HG03095 (cell line): ENCODE measurements around the gene SPDYE17.
"Not testable (repeated sequence)": the region's sequence is repeated elsewhere in the genome, so short reads cannot be mapped to it uniquely, and the experiment has no call there.

Experiments used
- ATAC-seq: cut with Tn5 transposase; IDR thresholded peaks from one replicate; pipeline ENCODE4 v1.9.1; 2021; ENCODE audit warnings: moderate library complexity; ENCODE audit not compliant: unreplicated experiment

Gene SPDYE17, protein sequence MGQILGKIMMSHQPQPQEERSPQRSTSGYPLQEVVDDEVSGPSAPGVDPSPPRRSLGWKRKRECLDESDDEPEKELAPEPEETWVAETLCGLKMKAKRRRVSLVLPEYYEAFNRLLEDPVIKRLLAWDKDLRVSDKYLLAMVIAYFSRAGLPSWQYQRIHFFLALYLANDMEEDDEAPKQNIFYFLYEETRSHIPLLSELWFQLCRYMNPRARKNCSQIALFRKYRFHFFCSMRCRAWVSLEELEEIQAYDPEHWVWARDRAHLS

DNA sequence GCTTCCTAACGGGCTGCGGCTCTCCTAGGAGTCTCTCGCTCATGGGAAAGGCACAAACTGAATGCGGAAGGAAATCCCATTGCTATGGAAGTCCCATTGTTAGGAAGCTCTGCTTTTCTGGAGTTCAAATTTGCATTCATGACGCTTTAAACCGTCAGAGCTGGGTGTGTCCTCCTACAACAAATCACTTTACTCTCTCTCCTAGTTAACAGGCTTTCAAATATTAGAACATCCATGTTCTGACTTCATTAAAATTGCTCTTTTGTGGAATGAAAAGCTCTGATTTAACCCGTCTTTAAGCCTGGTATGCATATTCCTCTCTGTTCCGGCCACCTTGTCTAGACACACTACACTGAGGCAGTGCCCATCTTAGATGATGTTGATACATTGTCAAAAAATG lies at the start of gene SPDYE17:
Gene SPDYE17 (minus strand): TSS at position 101 of the 400 bp plus-strand sequence. CDS start 1,791 bp downstream, outside the sequence.
- ATAC-seq: not testable (repeated sequence)

DNA sequence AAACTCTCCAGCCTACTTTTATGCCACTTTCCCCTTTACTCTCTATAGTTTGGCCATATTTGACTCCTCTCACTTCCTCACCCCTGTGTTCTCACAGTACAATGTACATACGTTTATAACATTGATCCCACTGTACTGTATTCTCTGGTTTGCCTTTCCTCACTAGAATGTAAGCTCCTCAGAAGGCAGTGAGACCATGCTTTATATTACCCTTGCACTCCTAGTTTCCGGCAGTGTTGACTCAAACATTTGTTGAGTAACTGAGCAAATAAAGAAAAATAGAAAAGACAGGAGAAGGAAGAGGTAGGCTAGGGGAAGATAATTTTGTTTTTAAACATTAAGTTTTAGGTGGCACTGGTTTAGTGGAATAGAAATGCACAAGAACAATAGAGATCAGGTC lies 48.1 kb upstream of the SPDYE17 start:
- ATAC-seq: not testable (repeated sequence)

DNA sequence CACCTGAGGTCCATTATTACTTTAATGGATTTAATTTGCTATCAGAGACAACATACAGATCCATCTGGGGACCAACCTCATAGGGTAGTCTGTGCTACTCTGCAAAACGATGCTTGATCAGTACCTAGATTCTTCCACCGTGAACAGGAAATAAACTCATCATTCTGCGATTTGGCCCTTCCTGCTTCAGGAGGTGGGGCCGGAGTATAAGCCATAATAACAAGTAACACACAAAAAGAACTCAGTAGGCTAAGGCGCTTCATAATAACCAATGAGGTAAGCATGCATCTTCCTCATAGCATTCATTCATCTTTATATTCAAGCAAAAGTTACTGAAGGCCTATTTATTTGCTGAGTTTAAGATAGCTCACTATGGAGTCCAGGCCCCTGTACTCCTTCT lies 47.5 kb upstream of the SPDYE17 start:
- ATAC-seq: not testable (repeated sequence)

- not testable (repeated sequence) for ATAC-seq
Measured at GRCh38 chr7:77079112-77079511, 47.0 kb upstream of the SPDYE17 start.

DNA sequence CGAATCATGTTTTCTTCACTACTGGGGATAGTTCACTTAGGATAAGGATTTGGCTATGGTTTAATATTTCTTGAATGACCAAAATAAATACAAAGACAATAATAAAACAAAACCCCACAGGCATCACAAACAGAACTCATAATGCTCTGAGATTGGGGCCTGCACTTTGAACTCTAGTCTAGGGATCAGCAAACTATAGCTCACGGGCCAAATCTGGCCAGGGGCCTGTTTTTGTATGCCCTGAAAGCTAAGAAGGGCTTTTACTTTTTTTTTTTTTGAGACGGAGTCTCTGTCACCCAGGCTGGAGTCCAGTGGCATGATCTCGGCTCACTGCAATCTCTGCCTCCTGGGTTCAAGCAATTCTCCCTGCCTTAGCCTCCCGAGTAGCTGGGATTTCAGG lies 44.9 kb upstream of the SPDYE17 start:
- not testable (repeated sequence) for ATAC-seq

GRCh38 chr7:77074786-77075396 lies 42.7 kb upstream of the SPDYE17 start:
- ATAC-seq: not testable (repeated sequence)

- not testable (repeated sequence) for ATAC-seq
Measured at GRCh38 chr7:77071108-77071507, 38.9 kb upstream of the SPDYE17 start.

GRCh38 chr7:77065869-77066268 lies 33.7 kb upstream of the SPDYE17 start:
- not testable (repeated sequence) for ATAC-seq

GRCh38 chr7:77063732-77064131 lies 31.6 kb upstream of the SPDYE17 start:
- not testable (repeated sequence) for ATAC-seq

DNA sequence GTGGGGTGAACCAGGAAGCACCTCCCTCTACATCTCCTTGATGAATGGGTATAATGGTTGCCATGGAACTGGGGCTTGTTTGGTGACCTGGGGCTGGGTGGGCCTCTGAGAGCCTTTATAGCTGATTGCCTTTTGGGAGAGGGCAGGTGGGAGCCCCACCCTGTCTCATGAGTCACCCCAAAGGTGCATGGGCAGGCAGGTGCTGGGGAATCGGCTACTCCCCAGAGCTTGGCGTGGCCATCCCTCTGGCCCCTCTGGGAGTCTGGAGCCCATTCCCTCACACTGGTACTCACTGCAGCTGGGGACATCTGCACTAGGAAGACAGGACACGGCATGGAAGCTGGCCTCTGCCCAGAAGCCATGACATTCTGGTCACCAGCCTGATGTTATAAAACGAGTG lies 30.4 kb upstream of the SPDYE17 start, which contains the start of gene SPDYE18:
Gene SPDYE18 (minus strand): TSS at position 2 of the 400 bp plus-strand sequence. CDS start 2,046 bp downstream, outside the sequence.
- not testable (repeated sequence) for ATAC-seq

- ATAC-seq: not testable (repeated sequence)
Measured at GRCh38 chr7:77026349-77026748, 5.8 kb downstream of the SPDYE17 start.

GRCh38 chr7:77010074-77010680 lies 22.0 kb downstream of the SPDYE17 start:
- not testable (repeated sequence) for ATAC-seq

DNA sequence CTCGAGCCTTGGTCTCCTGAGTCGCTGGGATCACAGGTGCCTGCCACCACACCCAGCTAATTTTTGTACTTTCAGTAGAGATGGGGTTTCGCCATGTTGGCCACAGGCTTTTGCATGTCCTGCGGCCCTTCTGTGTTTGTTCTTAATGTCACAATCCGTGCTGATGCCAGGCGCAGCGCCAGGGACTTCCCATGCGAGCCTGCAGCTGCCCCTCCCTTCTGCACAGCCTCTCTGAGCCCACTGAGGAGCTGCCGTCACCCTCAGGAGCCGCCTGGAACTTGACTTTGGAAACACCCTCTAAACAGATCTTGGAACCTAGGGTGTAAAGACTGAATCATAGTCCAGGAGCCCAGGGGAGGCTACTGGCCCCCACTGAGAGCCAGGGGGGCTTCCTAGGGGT lies 24.2 kb downstream of the SPDYE17 start:
- ATAC-seq: not testable (repeated sequence)

- not testable (repeated sequence) for ATAC-seq
Measured at GRCh38 chr7:77006127-77007110, 25.7 kb downstream of the SPDYE17 start.

- not testable (repeated sequence) for ATAC-seq
Measured at GRCh38 chr7:77005461-77006057, 26.6 kb downstream of the SPDYE17 start.

GRCh38 chr7:77004151-77004550 lies 28.0 kb downstream of the SPDYE17 start:
- not testable (repeated sequence) for ATAC-seq

DNA sequence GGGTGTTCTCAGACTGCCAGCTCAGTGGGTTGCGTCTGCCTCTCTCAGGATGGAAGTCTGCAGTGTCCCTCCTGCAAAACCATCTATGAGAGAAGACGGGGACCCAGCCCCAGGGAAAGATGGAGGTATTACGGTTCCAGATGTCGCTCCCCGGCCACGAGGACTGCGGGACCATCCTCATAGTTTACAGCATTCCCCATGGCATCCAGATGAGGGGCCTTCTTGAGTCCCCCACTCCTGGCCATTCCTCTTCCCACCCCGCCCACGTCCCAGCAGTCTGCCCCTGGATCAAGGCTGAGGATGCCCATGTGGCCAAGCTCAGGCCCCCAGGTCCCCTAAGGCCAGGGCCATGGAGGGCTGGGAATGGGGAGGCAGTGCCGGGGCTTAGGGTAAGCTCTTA lies 28.9 kb downstream of the SPDYE17 start:
- not testable (repeated sequence) for ATAC-seq

DNA sequence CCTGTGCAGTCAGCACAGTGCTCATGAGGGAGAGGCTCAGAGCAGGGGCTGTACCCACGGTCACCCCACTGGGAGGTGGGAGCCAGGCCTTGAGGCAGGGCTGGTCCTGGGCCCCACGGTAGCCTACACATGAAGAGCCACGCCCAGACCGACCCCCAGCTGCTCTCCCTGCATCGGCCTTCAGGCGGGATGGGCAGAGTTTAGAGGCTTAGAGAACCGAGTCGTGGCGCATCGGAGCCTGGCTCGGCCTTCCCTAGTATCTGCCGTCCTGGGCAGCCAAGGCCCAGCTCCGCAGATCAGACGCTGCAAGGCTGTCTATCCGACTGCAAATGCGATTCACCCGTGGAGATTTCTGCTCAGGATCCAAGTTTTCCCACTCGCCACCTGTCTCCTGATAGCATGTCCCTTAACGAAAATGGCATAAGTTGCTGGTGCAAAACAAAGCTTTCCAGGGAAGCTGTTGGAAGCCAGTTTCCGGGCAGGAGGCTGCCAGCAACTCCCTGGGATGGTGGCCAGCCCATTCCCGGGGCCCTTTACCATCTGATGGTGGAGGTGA lies 29.4 kb downstream of the SPDYE17 start:
- ATAC-seq: not testable (repeated sequence)

GRCh38 chr7:77002104-77002503 lies 30.1 kb downstream of the SPDYE17 start:
- ATAC-seq: not testable (repeated sequence)
